GM21447 (cell line): Measurements from ENCODE around the gene C19orf25.
"Not testable (repeated sequence)": the region's sequence is repeated elsewhere in the genome, so short reads cannot be mapped to it uniquely, and the experiment has no call there.

Source experiments
- ATAC-seq: cut with Tn5 transposase; IDR thresholded peaks from one replicate; pipeline ENCODE4 v1.9.1; 2021; ENCODE audit not compliant: unreplicated experiment

Gene C19orf25

DNA sequence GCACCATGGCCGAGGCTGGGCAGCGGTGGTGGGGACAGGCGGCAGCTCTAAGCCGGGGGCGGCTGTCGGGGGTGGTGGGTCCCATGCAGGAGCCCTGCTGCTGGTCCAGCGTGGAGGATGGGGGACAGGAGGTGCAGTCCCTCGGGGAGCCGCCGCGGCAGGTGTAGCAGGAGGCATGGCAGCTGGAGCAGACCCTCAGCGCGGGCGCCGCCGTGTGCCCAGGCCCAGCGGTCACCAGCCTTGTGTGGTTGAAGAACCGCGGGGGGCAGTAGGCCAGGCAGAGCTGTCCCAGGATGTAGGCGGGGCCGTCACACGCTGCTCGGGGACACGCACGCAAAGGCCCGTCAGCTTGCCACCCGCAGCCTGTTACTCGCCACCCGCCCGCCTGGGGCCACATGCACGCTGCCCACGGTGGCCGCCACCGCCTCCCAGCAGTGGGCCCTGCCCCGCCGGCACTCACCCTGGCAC is 2.9 kb upstream of the C19orf25 start:
- ATAC-seq = no peak

DNA sequence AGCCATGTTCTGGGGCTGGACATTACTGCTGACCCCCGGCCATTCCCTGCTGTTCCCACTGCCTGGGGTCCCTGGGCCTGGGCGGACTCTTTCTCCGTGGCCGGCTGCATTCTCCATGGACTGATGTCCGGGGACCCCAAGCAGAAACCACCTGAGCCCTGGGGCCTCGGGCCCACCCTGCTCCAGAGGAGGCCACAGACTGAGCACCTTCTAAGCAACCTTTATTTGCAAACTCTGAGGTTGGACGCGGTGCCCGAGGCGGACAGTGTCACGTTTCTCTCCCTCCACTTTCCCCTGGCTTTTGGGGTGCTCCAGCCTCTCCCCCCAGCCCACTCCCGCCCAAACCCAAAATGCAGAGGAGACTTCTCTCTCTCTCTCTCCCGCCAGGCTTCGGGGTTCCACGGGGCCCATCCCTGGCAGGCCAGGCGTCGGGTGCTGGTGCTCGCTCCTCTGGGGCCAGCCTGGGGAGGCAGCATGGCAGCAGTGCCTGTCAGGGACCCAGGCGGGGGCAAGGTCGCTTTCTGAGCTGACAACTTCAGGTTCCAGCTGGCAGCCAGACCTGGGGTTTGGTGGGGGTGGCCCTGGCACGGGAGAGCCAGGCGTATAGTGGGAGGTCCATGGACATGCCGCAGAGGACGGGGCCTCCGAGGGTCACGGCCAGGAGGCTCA is 2.3 kb upstream of the C19orf25 start:
- ATAC-seq = no peak

DNA sequence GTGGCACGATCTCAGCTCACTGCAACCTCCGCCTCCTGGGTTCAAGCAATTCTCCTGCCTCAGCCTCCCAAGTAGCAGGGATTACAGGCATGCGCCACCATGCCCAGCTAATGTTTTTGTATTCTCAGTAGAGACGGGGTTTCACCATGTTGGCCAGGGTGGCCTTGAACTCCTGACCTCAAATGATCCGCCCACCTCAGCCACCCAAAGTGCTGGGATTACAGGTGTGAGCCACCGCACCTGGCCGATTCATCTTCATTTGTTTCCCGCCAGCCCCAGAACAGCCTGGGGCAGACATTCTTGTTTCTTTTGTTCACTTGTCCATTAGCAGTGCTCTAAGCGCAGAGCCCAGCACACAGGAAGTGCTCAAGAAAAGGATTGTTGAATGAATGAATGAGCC is 2.0 kb downstream of the C19orf25 start:
- not testable (repeated sequence) for ATAC-seq

DNA sequence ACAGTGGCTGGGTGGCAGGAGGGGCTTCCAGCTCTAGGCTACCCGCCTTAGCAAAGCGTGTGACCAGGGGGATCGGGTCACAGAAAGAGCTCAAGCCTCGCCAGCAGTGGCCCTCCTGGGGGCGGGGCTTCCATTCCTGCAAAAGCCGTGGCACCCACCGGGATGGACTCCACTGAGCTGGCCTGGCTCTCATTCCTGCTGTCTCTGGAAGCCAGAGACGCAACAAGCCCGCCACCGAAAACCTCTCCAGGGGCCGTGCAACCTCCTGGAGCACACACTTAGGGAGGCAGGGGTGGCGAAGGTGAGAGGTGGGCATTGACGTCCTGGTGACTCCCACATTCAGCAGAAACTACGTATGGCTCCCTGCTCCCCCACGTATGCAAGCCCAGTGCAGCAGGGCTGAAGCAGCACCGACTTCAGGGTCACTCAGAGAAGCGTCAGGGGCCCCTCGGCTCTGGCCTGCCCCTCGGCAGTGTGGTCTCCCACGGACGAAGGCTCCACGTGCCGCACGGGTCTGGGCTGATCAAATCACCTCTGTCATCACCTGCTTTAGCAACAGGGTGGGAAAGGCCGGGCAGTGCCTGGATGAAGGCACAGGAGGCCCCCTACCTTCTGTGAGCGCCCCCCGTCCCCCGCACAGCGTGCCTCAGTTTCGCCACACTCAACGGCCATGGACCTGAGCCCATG is 3.1 kb downstream of the C19orf25 start:
- no peak for ATAC-seq

DNA sequence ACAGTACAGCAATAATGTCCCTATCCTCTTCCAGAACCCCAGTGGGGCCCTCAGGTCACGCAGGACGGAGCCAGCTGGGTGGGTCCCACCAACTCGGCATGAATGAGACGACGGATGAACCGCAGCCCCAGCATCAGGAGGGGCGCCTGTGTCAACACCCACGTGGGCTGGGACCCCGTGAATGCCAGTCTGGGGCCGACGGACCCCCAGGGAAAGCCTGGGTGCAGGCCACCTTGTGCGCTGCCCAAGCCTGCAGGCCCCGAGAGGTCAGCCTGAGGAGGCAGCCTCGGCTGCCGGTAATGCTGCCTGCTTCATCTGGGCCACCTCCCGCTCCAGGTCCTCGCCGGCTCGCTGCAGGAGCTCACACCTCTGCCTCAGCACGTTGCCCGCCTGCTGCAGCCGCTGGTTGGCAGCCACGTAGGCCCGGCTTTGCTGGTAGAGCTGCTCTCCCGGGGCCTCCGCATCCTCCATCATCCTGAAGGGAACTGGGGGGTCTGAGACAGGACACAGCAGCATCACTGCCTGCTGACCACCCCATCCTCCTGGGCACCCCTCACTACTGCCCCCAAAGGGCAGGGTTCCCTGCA is 4.2 kb downstream of the C19orf25 start:
- ATAC-seq = no peak

DNA sequence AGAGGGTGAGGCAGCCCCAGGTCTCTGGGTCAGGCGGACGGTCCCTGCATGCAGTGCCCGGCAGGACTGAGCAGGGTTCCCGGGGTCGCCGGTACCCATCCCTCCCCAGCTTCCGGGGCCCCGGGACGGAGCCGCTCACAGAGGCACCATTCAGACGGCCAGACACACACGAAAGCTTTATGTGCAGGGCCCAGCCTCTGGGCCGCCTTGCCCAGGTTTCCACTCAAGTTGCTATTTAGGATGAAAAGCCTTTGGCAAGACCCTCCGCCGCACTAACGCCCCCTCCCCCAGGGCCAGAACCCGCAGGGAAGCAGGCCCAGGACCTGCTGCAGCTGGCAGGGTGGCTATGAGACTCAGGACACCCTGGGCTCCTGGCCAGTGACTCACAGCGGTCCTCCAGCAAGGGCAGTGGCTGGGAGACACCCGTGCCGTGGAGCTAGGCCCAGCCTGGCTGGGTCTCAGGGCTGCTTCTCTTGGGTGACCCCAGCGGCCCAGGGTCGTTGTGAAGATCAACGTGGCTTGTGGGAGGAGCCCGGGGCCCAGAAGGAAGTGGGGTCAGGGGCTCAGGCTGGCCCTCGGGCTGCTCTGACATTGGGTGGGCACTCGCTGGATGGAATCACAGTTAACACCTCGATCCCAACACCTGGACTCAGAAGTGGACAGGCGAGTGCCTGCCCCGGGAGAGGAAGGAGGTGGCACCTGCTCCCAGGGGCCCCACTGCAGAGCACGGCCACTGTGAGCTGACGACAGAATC is 4.8 kb downstream of the C19orf25 start:
- no peak for ATAC-seq

DNA sequence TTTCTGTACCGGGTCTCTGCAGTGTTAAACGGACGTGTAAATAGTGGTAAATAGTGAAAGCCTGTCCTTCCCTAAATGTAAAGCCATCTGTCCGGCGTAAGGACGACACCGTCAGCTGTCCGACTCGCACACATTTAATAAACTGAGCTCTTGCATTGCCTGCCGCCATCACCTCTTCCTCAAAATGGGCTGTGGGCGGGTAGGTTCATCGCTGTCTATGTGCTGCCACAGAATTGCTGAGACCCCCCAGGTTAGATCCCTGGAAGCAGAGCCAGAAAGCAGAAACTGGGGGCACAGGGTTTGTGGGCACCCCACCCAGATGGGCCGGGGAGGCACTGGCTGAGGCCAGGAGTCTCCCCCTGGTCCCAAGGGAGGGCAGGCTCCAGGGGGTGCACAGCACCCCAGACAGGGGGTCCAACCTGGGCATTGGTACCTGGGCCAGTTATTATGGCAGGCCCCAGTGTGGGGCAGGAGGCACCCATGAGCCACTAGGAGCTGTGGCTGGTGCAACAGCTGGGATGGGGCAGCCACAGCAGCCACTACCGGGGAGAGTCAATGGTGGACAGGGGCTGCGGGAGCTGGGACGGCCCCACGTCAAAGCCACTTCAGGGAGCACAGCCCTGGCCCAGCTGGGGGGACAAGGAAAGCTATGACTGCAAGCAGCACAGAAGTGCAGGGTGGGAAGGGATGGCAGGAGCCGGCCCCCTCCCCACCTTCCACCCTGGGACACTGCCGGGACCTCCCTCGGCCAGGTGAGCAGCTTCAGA is 5.7 kb downstream of the C19orf25 start:
- no peak for ATAC-seq

DNA sequence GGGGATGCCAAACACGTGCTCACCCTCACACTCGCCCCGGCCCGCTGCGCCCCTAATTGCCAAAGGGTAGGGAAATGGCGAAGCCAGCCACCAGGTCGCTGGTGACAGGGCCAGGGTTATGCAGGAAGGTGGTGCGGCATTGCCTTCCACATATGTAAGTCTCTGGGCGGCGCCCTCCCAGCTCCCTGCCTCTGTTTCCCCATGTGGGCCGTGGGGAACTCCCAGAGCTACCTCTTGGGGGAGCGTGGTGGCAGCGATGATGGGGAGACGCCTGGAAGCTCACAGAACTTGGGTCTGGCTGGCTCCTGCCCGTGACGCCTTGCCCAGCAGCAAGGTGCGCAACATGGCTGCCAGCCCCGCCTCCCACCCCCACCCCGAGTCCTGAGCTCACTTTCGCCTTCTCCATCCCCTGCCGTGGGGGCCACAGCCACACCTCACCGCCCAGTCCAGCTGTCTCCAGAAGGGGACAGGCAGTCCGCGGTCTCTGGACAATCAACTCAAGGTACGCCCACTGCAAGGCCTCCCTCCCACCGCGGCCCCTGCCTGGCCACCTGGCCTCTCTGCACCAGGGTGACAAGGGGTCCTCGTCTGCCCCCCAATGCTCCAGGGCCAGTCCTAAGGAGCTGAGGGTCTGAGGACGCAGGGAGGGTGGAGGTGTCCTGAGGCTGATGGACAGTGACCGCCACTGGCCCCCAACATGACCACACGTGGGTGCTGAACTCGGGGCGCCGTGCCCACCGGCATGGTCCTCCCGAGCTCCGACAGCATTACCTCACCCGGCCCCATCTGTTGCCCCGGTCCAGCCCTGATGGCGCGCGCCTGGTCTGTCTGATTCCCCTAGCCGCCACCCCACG is 6.6 kb downstream of the C19orf25 start:
- ATAC-seq = no peak

DNA sequence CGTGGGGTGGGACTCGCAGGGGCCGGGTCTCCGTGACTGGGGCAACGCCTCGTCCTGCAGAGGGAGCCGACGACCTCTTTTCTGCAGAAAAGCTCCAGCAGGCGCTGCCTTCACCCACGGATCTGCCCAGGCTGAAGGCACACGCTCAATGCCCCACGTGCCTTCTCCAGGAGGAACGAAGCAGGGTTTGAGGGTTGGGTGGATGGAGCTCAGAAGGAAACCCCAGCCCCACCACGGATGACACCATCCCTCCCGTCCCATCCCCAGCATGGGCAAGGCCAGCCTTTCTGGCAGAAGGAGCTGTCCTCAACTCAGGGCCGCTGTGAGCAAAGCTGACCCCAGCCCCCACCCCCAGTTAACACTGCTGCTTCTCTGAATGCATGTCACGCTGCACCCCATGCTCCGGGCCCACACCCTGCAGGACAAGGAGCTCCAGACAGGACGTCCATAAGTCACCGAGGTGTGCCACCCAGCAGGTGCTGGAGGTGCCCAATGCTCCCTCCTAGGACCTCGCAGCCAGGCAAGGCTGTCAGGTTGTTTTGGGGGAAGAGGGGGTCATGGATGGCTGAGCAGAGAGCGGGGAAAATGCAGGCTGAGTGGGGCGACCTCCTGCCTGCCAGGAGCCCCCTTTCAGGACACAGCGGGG is 7.4 kb downstream of the C19orf25 start:
- no peak for ATAC-seq

DNA sequence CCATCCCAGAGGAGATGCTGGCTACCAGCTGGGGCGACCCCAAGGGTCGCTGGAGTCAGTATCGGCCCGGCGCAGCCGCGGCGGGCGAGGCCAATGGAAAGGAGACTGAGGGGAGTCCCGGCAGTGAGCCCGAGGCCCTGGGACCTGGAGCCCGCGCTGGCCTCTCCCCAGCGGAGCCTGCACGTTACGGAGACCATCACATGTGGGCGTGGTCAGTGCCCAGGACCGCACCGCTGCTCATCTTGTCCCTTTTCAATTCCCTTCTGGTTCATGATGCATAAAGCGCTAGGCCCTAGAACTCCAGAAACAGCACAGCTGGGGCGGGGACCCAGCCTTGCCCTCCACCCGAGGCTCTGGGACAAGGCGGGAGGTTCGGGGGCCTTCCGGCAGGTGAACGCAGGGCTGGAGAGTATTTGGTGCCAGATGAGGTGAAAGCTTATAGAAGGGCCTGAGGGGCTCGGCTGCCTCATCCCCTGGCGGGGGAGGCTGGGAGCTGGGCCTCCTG is 8.0 kb downstream of the C19orf25 start:
- no peak for ATAC-seq

DNA sequence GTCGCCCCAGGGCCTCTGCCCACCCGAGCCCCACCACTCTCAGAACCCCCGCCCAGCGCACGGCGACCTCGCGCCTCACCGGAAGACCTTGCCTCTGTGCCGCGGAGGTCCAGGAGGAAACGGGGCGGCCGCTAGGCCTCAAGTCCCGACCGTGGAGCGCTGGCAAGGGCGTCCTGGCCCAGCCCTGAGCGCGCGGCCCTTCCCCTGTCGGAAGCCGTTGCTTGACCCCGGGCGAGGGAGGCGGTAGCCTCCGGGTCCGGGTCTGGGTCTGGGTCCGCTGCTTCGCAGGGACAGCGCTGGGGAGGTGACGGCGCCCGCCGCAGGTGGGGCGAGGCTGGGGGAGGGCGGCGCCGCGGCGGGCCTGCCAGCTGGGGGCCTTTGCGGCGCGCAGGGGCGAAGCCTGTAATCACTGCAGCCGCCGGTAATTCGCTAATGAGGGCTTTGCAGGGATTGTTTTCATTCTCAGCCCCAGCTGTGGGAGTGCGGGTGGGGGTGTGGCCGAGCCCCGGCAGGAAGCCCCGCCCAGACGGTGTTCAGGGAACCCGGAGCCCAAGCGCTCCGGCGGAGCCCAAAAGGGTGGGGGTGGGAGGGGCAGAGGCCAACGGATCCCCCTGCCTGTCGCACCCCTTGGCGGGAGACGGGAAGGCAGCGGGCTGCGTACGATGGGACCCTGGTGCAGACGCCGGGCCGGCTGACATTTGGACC is 8.6 kb downstream of the C19orf25 start:
- no peak for ATAC-seq

DNA sequence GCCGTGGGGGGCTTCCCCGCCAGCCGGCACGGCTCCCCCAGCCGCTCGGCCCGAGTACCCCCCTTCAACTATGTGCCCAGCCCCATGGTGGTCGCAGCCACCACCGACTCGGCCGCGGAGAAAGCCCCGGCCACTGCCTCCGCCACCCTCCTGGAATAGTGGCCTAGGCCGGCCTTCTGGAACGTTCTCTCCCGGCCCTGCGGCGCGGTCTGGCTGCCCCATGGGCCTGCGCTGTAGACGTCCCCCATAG is 9.0 kb downstream of the C19orf25 start:
- ATAC-seq = no peak

DNA sequence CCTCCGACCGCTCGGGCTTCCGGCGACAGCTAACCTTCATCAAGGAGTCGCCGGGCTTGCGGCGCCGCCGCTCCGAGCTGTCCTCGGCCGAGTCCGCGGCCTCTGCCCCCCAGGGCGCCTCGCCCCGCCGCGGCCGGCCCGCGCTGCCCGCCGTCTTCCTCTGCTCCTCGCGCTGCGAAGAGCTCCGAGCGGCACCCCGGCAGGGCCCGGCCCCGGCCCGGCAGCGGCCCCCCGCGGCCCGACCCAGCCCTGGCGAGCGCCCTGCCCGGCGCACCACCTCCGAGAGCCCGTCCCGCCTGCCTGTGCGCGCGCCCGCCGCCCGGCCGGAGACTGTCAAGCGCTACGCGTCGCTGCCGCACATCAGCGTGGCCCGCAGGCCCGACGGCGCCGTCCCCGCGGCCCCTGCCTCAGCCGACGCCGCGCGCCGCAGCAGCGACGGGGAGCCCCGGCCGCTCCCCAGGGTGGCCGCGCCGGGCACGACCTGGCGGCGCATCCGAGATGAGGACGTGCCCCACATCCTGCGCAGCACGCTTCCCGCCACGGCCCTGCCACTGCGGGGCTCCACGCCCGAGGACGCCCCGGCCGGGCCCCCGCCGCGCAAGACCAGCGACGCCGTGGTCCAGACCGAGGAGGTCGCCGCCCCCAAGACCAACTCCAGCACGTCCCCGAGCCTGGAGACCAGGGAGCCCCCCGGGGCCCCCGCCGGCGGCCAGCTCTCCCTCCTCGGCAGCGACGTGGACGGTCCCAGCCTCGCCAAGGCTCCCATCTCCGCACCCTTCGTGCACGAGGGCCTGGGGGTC is 9.6 kb downstream of the C19orf25 start:
- ATAC-seq = no peak

DNA sequence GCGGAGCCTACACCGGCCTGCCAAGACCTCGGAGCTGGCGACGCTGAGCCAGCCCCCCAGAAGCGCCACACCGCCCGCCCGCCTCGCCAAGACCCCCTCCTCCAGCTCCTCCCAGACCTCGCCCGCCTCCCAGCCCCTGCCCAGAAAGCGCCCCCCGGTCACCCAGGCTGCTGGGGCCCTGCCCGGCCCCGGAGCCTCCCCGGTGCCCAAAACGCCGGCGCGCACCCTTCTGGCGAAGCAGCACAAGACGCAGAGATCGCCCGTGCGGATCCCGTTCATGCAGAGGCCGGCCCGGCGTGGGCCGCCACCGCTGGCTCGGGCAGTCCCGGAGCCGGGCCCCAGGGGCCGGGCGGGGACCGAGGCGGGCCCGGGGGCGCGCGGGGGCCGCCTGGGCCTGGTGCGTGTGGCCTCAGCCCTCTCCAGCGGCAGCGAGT is 10.2 kb downstream of the C19orf25 start:
- ATAC-seq = no peak

DNA sequence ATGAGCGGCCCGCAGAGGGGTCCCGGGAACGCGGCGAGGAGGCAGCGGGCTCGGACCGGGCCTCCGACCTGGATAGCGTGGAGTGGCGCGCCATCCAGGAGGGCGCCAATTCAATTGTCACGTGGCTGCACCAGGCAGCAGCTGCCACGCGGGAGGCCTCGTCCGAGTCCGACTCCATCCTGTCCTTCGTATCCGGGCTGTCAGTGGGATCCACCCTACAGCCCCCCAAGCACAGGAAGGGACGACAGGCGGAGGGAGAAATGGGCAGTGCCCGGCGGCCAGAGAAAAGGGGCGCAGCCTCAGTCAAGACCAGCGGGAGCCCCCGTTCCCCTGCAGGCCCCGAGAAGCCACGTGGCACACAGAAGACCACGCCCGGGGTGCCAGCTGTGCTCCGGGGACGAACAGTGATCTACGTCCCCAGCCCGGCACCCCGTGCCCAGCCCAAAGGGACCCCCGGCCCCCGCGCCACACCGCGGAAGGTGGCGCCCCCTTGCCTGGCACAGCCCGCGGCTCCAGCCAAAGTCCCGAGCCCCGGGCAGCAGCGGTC is 10.7 kb downstream of the C19orf25 start:
- ATAC-seq = no peak

DNA sequence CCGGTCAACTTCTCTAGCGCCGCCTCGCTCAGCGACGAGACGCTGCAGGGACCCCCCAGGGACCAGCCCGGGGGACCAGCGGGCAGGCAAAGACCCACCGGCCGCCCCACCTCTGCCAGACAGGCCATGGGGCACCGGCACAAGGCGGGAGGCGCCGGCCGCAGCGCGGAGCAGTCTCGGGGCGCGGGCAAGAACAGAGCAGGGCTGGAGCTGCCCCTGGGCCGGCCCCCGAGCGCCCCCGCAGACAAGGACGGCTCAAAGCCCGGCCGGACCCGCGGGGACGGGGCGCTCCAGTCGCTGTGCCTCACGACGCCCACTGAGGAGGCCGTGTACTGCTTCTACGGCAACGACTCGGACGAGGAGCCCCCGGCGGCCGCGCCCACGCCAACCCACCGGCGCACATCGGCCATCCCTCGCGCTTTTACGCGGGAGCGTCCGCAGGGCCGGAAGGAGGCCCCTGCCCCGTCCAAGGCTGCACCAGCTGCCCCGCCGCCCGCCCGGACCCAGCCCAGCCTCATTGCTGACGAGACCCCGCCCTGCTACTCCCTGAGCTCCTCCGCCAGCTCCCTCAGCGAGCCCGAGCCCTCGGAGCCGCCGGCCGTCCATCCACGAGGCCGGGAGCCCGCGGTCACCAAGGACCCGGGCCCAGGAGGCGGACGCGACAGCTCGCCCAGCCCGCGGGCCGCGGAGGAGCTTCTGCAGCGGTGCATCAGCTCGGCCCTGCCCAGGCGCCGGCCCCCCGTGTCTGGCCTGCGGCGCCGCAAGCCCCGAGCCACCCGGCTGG is 11.3 kb downstream of the C19orf25 start:
- ATAC-seq = no peak

DNA sequence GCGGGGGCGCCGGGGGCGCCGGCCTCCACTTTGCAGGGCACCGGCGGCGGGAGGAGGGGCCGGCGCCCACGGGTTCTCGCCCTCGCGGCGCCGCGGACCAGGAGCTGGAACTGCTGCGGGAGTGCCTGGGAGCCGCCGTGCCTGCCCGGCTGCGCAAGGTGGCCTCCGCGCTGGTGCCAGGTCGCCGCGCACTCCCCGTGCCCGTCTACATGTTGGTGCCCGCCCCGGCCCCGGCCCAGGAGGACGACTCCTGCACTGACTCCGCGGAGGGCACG is 11.9 kb downstream of the C19orf25 start:
- no peak for ATAC-seq
